ENCODE data around the gene GFRA1. TPM values are rescaled to one million over a fixed set of nuclear protein-coding genes. Genes with fewer than 3 reads are reported as not detected.

Gene GFRA1
- total and polyA plus RNA-seq, 11 donors: 0.76 to 18.6 (median 1.4) TPM

DNA sequence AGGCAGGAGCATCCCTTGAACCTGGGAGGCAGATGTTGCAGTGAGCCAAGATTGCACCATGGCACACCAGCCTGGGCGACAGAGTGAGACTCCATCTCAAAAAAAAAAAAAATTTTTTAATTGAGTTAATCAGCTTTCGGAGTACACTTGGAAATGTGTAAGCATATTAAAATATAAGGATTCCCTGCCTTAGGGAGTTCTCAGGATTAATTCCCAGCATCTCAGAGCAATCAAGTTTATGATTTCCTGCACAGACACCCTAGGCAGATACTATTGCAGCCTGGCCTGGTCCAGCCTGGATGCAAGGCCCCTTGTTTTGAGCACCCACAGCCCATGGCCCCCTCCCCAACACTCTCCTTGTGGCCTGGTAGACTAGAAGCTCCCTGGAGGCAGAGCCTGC lies 39.8 kb downstream of the GFRA1 start:
- WGBS, 4 donors: 91 to 93% (median 92%) methylated on average over 2 of the region's 2 CpGs
- no peak for TF ChIP-seq POLR2A (IDR thresholded peaks at IDR 0.05)
- TF ChIP-seq, protein P1, sequence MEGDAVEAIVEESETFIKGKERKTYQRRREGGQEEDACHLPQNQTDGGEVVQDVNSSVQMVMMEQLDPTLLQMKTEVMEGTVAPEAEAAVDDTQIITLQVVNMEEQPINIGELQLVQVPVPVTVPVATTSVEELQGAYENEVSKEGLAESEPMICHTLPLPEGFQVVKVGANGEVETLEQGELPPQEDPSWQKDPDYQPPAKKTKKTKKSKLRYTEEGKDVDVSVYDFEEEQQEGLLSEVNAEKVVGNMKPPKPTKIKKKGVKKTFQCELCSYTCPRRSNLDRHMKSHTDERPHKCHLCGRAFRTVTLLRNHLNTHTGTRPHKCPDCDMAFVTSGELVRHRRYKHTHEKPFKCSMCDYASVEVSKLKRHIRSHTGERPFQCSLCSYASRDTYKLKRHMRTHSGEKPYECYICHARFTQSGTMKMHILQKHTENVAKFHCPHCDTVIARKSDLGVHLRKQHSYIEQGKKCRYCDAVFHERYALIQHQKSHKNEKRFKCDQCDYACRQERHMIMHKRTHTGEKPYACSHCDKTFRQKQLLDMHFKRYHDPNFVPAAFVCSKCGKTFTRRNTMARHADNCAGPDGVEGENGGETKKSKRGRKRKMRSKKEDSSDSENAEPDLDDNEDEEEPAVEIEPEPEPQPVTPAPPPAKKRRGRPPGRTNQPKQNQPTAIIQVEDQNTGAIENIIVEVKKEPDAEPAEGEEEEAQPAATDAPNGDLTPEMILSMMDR (IDR thresholded peaks at IDR 0.05): no peak
- no peaks in the 10 kb centered on the region for H3K27me3 ChIP-seq
- H3K4me1 ChIP-seq: no peaks in the 10 kb centered on the region
- H3K9me3 ChIP-seq: no peaks in the 10 kb centered on the region
- no peaks in the 10 kb centered on the region for H3K36me3 ChIP-seq
- H3K27ac ChIP-seq: no peak overlapping the region
- DNase-seq: no peak
- no peak overlapping the region for H3K4me3 ChIP-seq
- intact Hi-C loops (cut with DNase I): no loop called here
- ATAC-seq: no peak

DNA sequence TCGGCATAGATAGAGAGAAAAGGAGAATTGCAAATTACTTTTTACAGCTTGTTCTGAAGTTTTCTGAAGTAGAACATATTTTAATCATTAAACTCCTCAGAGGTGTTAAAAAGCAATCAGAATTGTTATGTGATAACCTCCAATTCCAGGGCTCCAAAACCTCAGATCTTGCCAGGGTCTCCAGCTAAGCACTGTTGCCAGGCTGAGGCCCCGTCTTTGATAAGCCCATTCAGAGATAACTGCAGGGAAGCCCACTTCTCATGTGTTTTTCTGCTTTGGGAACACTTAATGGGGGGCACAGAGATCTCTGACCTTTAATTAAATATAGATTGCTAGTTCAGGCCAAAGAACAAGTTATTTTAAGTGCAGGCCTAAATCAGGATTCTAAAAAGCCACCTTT lies 40.4 kb downstream of the GFRA1 start:
- H3K4me3 ChIP-seq: no peak overlapping the region
- H3K36me3 ChIP-seq: no peaks in the 10 kb centered on the region
- no peak overlapping the region for H3K27ac ChIP-seq
- H3K4me1 ChIP-seq: no peaks in the 10 kb centered on the region
- H3K9me3 ChIP-seq: no peaks in the 10 kb centered on the region
- ATAC-seq: no peak
- no peak for DNase-seq
- TF ChIP-seq, protein P1 (IDR thresholded peaks at IDR 0.05): no peak
- TF ChIP-seq POLR2A (IDR thresholded peaks at IDR 0.05): no peak
- intact Hi-C loops (cut with DNase I): no loop called here
- WGBS, 4 donors: 26 to 42% (median 32%) methylated on average over 2 of the region's 2 CpGs
- H3K27me3 ChIP-seq: no peaks in the 10 kb centered on the region

DNA sequence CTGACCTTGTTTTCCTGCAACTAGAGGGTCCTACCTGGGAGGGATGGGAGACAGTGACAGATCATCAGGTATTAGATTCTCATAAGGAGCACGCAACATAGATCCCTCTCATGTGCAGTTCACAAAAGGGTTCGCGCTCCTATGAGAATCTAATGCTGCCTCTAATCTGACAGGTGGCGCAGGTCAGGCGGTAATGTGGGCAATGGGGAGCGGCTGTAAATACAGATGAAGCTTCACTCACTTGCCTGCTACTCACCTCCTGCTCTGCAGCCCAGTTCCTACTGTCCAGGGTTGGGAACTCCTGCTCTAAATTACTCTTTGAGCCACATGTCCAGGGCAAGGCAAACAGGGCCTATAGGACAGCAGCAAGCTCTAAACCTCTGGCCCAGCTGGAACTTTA lies 46.2 kb downstream of the GFRA1 start:
- ATAC-seq (no peak), DNase-seq (no peak)
- intact Hi-C loops (cut with DNase I): no loop called here
- no peak overlapping the region for H3K4me3 ChIP-seq
- H3K27me3 ChIP-seq: no peaks in the 10 kb centered on the region
- 90 to 98% (median 96%) methylated on average over 6 of the region's 6 CpGs for WGBS, 4 donors
- no peaks in the 10 kb centered on the region for H3K9me3 ChIP-seq
- no peaks in the 10 kb centered on the region for H3K36me3 ChIP-seq
- TF ChIP-seq, protein P1 (IDR thresholded peaks at IDR 0.05): no peak
- H3K27ac ChIP-seq: no peak overlapping the region
- H3K4me1 ChIP-seq: no peaks in the 10 kb centered on the region

DNA sequence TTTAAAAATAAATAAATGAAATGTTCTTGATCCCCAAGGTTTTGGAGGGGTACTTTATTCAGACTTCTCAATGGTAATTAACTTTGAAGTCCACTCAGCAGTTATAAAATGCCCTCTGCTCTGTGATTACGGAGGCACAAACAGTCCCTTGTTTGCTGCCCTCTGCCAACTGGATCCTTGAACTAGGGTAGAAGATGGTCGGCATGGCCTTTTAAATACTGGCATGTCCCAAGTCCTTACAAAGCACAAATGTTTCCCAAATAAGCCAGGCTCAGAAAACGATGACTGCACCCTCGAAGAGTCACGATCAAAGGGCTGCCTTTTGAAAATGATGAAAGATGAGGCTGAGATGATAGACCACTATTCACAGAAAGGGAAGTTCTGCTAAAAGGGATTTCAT lies 47.0 kb downstream of the GFRA1 start:
- ATAC-seq (no peak), DNase-seq (no peak)
- no peaks in the 10 kb centered on the region for H3K36me3 ChIP-seq
- H3K4me1 ChIP-seq: no peaks in the 10 kb centered on the region
- WGBS, 4 donors: 80 to 89% (median 83%) methylated on average over 5 of the region's 5 CpGs
- H3K9me3 ChIP-seq: no peaks in the 10 kb centered on the region
- H3K27ac ChIP-seq: no peak overlapping the region
- H3K4me3 ChIP-seq: no peak overlapping the region
- no peak for TF ChIP-seq POLR2A (IDR thresholded peaks at IDR 0.05)
- TF ChIP-seq, protein P1 (IDR thresholded peaks at IDR 0.05): no peak
- intact Hi-C loops (cut with DNase I): no loop called here
- H3K27me3 ChIP-seq: no peaks in the 10 kb centered on the region
